Mesendoderm (in vitro differentiated cells): ENCODE data around the gene HHIPL2.

Experiments used
- DNase-seq: peaks from one replicate; pipeline ENCODE4 v3.0.0; 2013
- H2AK5ac ChIP-seq: 2 replicates; pipeline ENCODE4 v1.6.1; 2013; ENCODE audit warnings: low read length, inconsistent platforms
- H2BK120ac ChIP-seq: 2 replicates; pipeline ENCODE4 v1.6.1; 2013; ENCODE audit warnings: low read depth, mild to moderate bottlenecking, low read length, moderate library complexity, mixed read lengths
- H2BK15ac ChIP-seq: replicated peaks from 2 replicates; pipeline ENCODE4 v1.6.1; 2013; ENCODE audit warnings: low read depth, mild to moderate bottlenecking, moderate library complexity
- H2BK5ac ChIP-seq: 2 replicates; pipeline ENCODE4 v1.6.1; 2013; ENCODE audit warnings: low read length, inconsistent platforms
- H3K18ac ChIP-seq: 2 replicates; pipeline ENCODE4 v1.6.1; 2013; ENCODE audit warnings: mild to moderate bottlenecking, low read length, mixed read lengths
- H3K23ac ChIP-seq: one replicate; pipeline ENCODE4 v1.6.1; 2013; ENCODE audit warnings: low read length
- H3K27ac ChIP-seq: 2 replicates; pipeline ENCODE4 v1.5.1; 2013; ENCODE audit warnings: low read depth, mild to moderate bottlenecking, inconsistent platforms, low read length, moderate library complexity
- H3K27me3 ChIP-seq: 2 replicates; pipeline ENCODE4 v1.6.1; 2013; ENCODE audit warnings: low read length, control low read depth, mild to moderate bottlenecking, inconsistent platforms; ENCODE audit not compliant: insufficient read depth, poor library complexity
- H3K36me3 ChIP-seq: 2 replicates; pipeline ENCODE4 v1.6.1; 2013; ENCODE audit warnings: low read length, inconsistent platforms; ENCODE audit not compliant: control insufficient read depth, insufficient read depth
- H3K4ac ChIP-seq: one replicate; pipeline ENCODE4 v1.6.1; 2013; ENCODE audit warnings: low read depth, mild to moderate bottlenecking, low read length, moderate library complexity
- H3K4me1 ChIP-seq: 2 replicates; pipeline ENCODE4 v1.6.1; 2013; ENCODE audit warnings: low read depth, low read length, inconsistent platforms; ENCODE audit not compliant: control insufficient read depth
- H3K4me2 ChIP-seq: 2 replicates; pipeline ENCODE4 v1.6.1; 2013; ENCODE audit warnings: low read length
- H3K4me3 ChIP-seq: 2 replicates; pipeline ENCODE4 v1.5.1; 2013; ENCODE audit warnings: mild to moderate bottlenecking, low read length
- H3K56ac ChIP-seq: one replicate; pipeline ENCODE4 v1.6.1; 2013; ENCODE audit warnings: low read length
- H3K79me1 ChIP-seq: 2 replicates; pipeline ENCODE4 v1.6.1; 2013; ENCODE audit warnings: low read length, inconsistent platforms
- H3K79me2 ChIP-seq: 2 replicates; pipeline ENCODE4 v1.6.1; 2013; ENCODE audit warnings: mild to moderate bottlenecking, low read length; ENCODE audit not compliant: control insufficient read depth, insufficient read depth
- H3K9ac ChIP-seq: 2 replicates; pipeline ENCODE4 v1.6.1; 2013; ENCODE audit warnings: low read length, inconsistent platforms
- H4K5ac ChIP-seq: one replicate; pipeline ENCODE4 v1.6.1; 2013; ENCODE audit warnings: low read length
- H4K8ac ChIP-seq: one replicate; pipeline ENCODE4 v1.6.1; 2013; ENCODE audit warnings: low read depth, mild to moderate bottlenecking, control low read depth, low read length, moderate library complexity
- WGBS: extraction: QIAGEN DNeasy Blood & Tissue Kit; methylation state at CpG from one replicate; pipeline ENCODE4 v1.1.7; 2013; ENCODE audit warnings: low lambda C conversion rate, missing lambda C conversion rate; ENCODE audit not compliant: insufficient coverage; ENCODE audit errors: extremely low coverage; 5-methylcytosine and 5-hydroxymethylcytosine counted together

HHIPL2 gene

GRCh38 chr1:222561656-222562055, 13.8 kb upstream of the HHIPL2 start:
- Histone ChIP-seq H3K27me3 (peaks cover 2% of the 10 kb centered on the region), H3K4me3 (no peak overlapping the region), H3K56ac (no peak overlapping the region), H4K5ac (no peak overlapping the region), H3K23ac (no peak overlapping the region), H3K4ac (no peak overlapping the region), H2BK120ac (no peak overlapping the region), H3K4me2 (no peak overlapping the region), H2BK15ac (no peak overlapping the region), H3K36me3 (no peaks in the 10 kb centered on the region), H3K9ac (no peak overlapping the region), H3K27ac (no peak overlapping the region), H3K4me1 (no peaks in the 10 kb centered on the region), H3K79me1 (peaks cover 4% of the 10 kb centered on the region), H3K79me2 (no peaks in the 10 kb centered on the region), H2AK5ac (no peak overlapping the region), H3K18ac (no peak overlapping the region), H4K8ac (no peak overlapping the region), H2BK5ac (no peak overlapping the region)
- WGBS, result no CpG with 5 or more reads among the region's 1 CpG
- no peak for DNase-seq

- Histone ChIP-seq H3K4me1 (no peaks in the 10 kb centered on the region), H3K36me3 (no peaks in the 10 kb centered on the region), H4K5ac (no peak overlapping the region), H4K8ac (no peak overlapping the region), H3K18ac (no peak overlapping the region), H2BK15ac (no peak overlapping the region), H3K56ac (no peak overlapping the region), H2BK5ac (no peak overlapping the region), H2BK120ac (no peak overlapping the region), H3K4ac (no peak overlapping the region), H3K27ac (no peak overlapping the region), H2AK5ac (no peak overlapping the region), H3K4me3 (no peak overlapping the region), H3K23ac (no peak overlapping the region), H3K9ac (no peak overlapping the region), H3K79me1 (no peaks in the 10 kb centered on the region), H3K79me2 (no peaks in the 10 kb centered on the region), H3K4me2 (no peak overlapping the region), H3K27me3 (peaks cover 2% of the 10 kb centered on the region)
- no CpG with 5 or more reads among the region's 7 CpGs for WGBS
- DNase-seq, result no peak
These were observed 9.7 kb upstream of the HHIPL2 start for GRCh38 chr1:222557574-222557973.

- H3K4me3 ChIP-seq, result no peak overlapping the region
- no peak overlapping the region for H4K8ac ChIP-seq
- H3K9ac ChIP-seq, result no peak overlapping the region
- no peak overlapping the region for H3K4ac ChIP-seq
- no peak for DNase-seq
- no peak overlapping the region for H2BK15ac ChIP-seq
- H3K56ac ChIP-seq, result no peak overlapping the region
- no peaks in the 10 kb centered on the region for H3K79me2 ChIP-seq
- H2AK5ac ChIP-seq, result no peak overlapping the region
- no peak overlapping the region for H3K23ac ChIP-seq
- WGBS, result no CpG with 5 or more reads among the region's 6 CpGs
- peaks cover 2% of the 10 kb centered on the region for H3K27me3 ChIP-seq
- no peak overlapping the region for H3K18ac ChIP-seq
- no peak overlapping the region for H2BK120ac ChIP-seq
- H3K4me2 ChIP-seq, result no peak overlapping the region
- no peaks in the 10 kb centered on the region for H3K79me1 ChIP-seq
- H3K4me1 ChIP-seq, result no peaks in the 10 kb centered on the region
- no peaks in the 10 kb centered on the region for H3K36me3 ChIP-seq
- no peak overlapping the region for H2BK5ac ChIP-seq
- no peak overlapping the region for H4K5ac ChIP-seq
- no peak overlapping the region for H3K27ac ChIP-seq
These were observed 9.2 kb upstream of the HHIPL2 start for GRCh38 chr1:222557148-222557547.

GRCh38 chr1:222555992-222556615, 8.2 kb upstream of the HHIPL2 start:
- Histone ChIP-seq H4K8ac (no peak overlapping the region), H3K36me3 (no peaks in the 10 kb centered on the region), H3K79me2 (no peaks in the 10 kb centered on the region), H2BK5ac (no peak overlapping the region), H3K27ac (no peak overlapping the region), H3K4me3 (no peak overlapping the region), H3K27me3 (peaks cover 2% of the 10 kb centered on the region), H3K56ac (no peak overlapping the region), H3K79me1 (no peaks in the 10 kb centered on the region), H3K4me1 (no peaks in the 10 kb centered on the region), H2BK15ac (no peak overlapping the region), H2AK5ac (no peak overlapping the region), H3K4me2 (no peak overlapping the region), H3K4ac (no peak overlapping the region), H3K23ac (no peak overlapping the region), H3K9ac (no peak overlapping the region), H2BK120ac (no peak overlapping the region), H4K5ac (no peak overlapping the region), H3K18ac (no peak overlapping the region)
- WGBS, result no CpG with 5 or more reads among the region's 2 CpGs
- DNase-seq, result no peak

- Histone ChIP-seq H3K56ac (no peak overlapping the region), H3K4me2 (no peak overlapping the region), H3K36me3 (no peaks in the 10 kb centered on the region), H2BK5ac (no peak overlapping the region), H4K5ac (no peak overlapping the region), H2AK5ac (no peak overlapping the region), H3K79me2 (no peaks in the 10 kb centered on the region), H3K4ac (no peak overlapping the region), H3K27me3 (no peaks in the 10 kb centered on the region), H3K23ac (no peak overlapping the region), H2BK15ac (no peak overlapping the region), H3K4me3 (no peak overlapping the region), H3K27ac (no peak overlapping the region), H3K4me1 (no peaks in the 10 kb centered on the region), H3K9ac (no peak overlapping the region), H4K8ac (no peak overlapping the region), H3K18ac (no peak overlapping the region), H2BK120ac (no peak overlapping the region), H3K79me1 (no peaks in the 10 kb centered on the region)
- WGBS, result no CpG with 5 or more reads among the region's 5 CpGs
- no peak for DNase-seq
These were observed 6.3 kb upstream of the HHIPL2 start for GRCh38 chr1:222554177-222554576.

GRCh38 chr1:222552882-222553281, 5.0 kb upstream of the HHIPL2 start:
- H3K27ac ChIP-seq, result no peak overlapping the region
- no peak overlapping the region for H3K4ac ChIP-seq
- no CpG with 5 or more reads among the region's 5 CpGs for WGBS
- H3K4me1 ChIP-seq, result no peaks in the 10 kb centered on the region
- no peak overlapping the region for H3K56ac ChIP-seq
- no peak overlapping the region for H3K9ac ChIP-seq
- no peaks in the 10 kb centered on the region for H3K27me3 ChIP-seq
- H2BK15ac ChIP-seq, result no peak overlapping the region
- H4K8ac ChIP-seq, result no peak overlapping the region
- no peak overlapping the region for H3K4me2 ChIP-seq
- no peaks in the 10 kb centered on the region for H3K36me3 ChIP-seq
- no peaks in the 10 kb centered on the region for H3K79me1 ChIP-seq
- no peak overlapping the region for H3K4me3 ChIP-seq
- no peak overlapping the region for H2AK5ac ChIP-seq
- no peak overlapping the region for H3K23ac ChIP-seq
- H3K18ac ChIP-seq, result no peak overlapping the region
- no peak overlapping the region for H2BK120ac ChIP-seq
- H3K79me2 ChIP-seq, result no peaks in the 10 kb centered on the region
- DNase-seq, result no peak
- H2BK5ac ChIP-seq, result no peak overlapping the region
- no peak overlapping the region for H4K5ac ChIP-seq
